RWPE2 (cell line): ENCODE data around the gene NPLOC4.

Experiments
- ATAC-seq: fragments of 200-7000 bp; cut with Tn5 transposase; 3 replicates; pipeline ENCODE4 v1.9.1; 2021; ENCODE audit warnings: low read depth
- DNase-seq: peaks from one replicate; pipeline ENCODE4 v3.0.0-alpha.2; 2020; ENCODE audit warnings: low spot score
- H3K27ac ChIP-seq: fragments of 450-650 bp; 2 replicates; pipeline ENCODE4 v1.5.1; 2017; ENCODE audit warnings: mild to moderate bottlenecking; ENCODE audit not compliant: poor library complexity, severe bottlenecking
- H3K27me3 ChIP-seq: fragments of 250-450 bp; sonication (Bioruptor Pico); 2 replicates; pipeline ENCODE4 v1.5.1; 2021; ENCODE audit warnings: mild to moderate bottlenecking, moderate library complexity; ENCODE audit not compliant: insufficient read depth, poor library complexity, severe bottlenecking
- H3K36me3 ChIP-seq: fragments of 250-450 bp; sonication (Bioruptor Pico); 2 replicates; pipeline ENCODE4 v1.5.1; 2020; ENCODE audit warnings: low read depth, mild to moderate bottlenecking, moderate library complexity
- H3K4me1 ChIP-seq: fragments of 250-450 bp; sonication (Bioruptor Pico); 2 replicates; pipeline ENCODE4 v1.5.1; 2021; ENCODE audit warnings: mild to moderate bottlenecking, moderate library complexity; ENCODE audit not compliant: insufficient read depth, poor library complexity, severe bottlenecking
- H3K4me3 ChIP-seq: fragments of 250-450 bp; sonication (Bioruptor Pico); 2 replicates; pipeline ENCODE4 v1.5.1; 2021; ENCODE audit warnings: mild to moderate bottlenecking, moderate library complexity; ENCODE audit not compliant: severe bottlenecking
- H3K9me3 ChIP-seq: fragments of 250-450 bp; sonication (Bioruptor Pico); 2 replicates; pipeline ENCODE4 v1.5.1; 2021; ENCODE audit warnings: mild to moderate bottlenecking, moderate library complexity; ENCODE audit not compliant: severe bottlenecking
- CTCF ChIP-seq: fragments of 450-650 bp; IDR thresholded peaks from one replicate; pipeline ENCODE4 v1.5.1; 2017; ENCODE audit warnings: mild to moderate bottlenecking, moderate library complexity; ENCODE audit not compliant: poor library complexity, severe bottlenecking

Gene NPLOC4

GRCh38 chr17:81539571-81539900, 97.4 kb downstream of the NPLOC4 start:
- no peak overlapping the region for H3K4me3 ChIP-seq
- DNase-seq (no peak), ATAC-seq (no peak)
- TF ChIP-seq CTCF: no peak
- H3K4me1 ChIP-seq: no peaks in the 10 kb centered on the region
- peaks cover 13% of the 10 kb centered on the region for H3K27me3 ChIP-seq
- H3K36me3 ChIP-seq: peaks cover 8% of the 10 kb centered on the region; the same call in 1 of the 2 replicates
- H3K27ac ChIP-seq: no peak overlapping the region
- no peaks in the 10 kb centered on the region for H3K9me3 ChIP-seq

- H3K4me1 ChIP-seq: no peaks in the 10 kb centered on the region
- no peak overlapping the region for H3K27ac ChIP-seq
- no peaks in the 10 kb centered on the region for H3K9me3 ChIP-seq
- peaks cover 5% of the 10 kb centered on the region; the same call in 1 of the 2 replicates for H3K36me3 ChIP-seq
- no peak for DNase-seq
- no peak for TF ChIP-seq CTCF
- no peak overlapping the region for H3K4me3 ChIP-seq
- ATAC-seq: no peak
- H3K27me3 ChIP-seq: peaks cover 13% of the 10 kb centered on the region
Observed at GRCh38 chr17:81538651-81539570, 98.0 kb downstream of the NPLOC4 start.

GRCh38 chr17:81537856-81538555, 98.9 kb downstream of the NPLOC4 start:
- Histone ChIP-seq H3K4me3 (no peak overlapping the region), H3K4me1 (no peaks in the 10 kb centered on the region), H3K27me3 (peaks cover 13% of the 10 kb centered on the region), H3K27ac (no peak overlapping the region), H3K36me3 (no peaks in the 10 kb centered on the region), H3K9me3 (no peaks in the 10 kb centered on the region)
- TF ChIP-seq CTCF: peak; percentile 12
- no peak for DNase-seq
- ATAC-seq: peak; percentile 4; the same call in 1 of the 3 replicates

- Histone ChIP-seq H3K27ac (no peak overlapping the region), H3K27me3 (peaks cover 13% of the 10 kb centered on the region), H3K36me3 (no peaks in the 10 kb centered on the region), H3K4me3 (no peak overlapping the region), H3K4me1 (no peaks in the 10 kb centered on the region), H3K9me3 (no peaks in the 10 kb centered on the region)
- TF ChIP-seq CTCF: peak; percentile 40
- peak; percentile 26 for ATAC-seq
- DNase-seq: no peak
Observed at GRCh38 chr17:81537343-81537855, 99.5 kb downstream of the NPLOC4 start.
